Sigmoid colon (tissue), 4 donors: ENCODE data around the gene TMC1.

Experiments
- EP300 ChIP-seq, 4 donors: sonication (generic); formaldehyde crosslinking; IDR thresholded peaks; one replicate each; pipeline ENCODE4 v1.6.1; 2017; ENCODE audit warnings: antibody characterized with exemption in 4 of 4
- POLR2A ChIP-seq, 2 donors: fragments of 450-650 bp; IDR thresholded peaks; one replicate each; pipeline ENCODE4 v1.6.1; 2016; ENCODE audit warnings: antibody characterized with exemption in 2 of 2, mild to moderate bottlenecking in 2 of 2, moderate library complexity in 2 of 2
- POLR2AphosphoS5 ChIP-seq, 4 donors: sonication (generic); formaldehyde crosslinking; IDR thresholded peaks; one replicate each; pipeline ENCODE4 v1.6.1; 2017; ENCODE audit warnings: antibody characterized with exemption in 4 of 4
- TF ChIP-seq, protein P1 (sequence below), 4 experiments: fragments of 450-650 bp in 3 of 4; fragments of 200-600 bp in 1 of 4; IDR thresholded peaks; one replicate each; pipeline ENCODE4 v1.5.1; 2016 to 2019; ENCODE audit warnings: antibody characterized with exemption in 4 of 4, mild to moderate bottlenecking in 3 of 4, moderate library complexity in 2 of 4

DNA sequence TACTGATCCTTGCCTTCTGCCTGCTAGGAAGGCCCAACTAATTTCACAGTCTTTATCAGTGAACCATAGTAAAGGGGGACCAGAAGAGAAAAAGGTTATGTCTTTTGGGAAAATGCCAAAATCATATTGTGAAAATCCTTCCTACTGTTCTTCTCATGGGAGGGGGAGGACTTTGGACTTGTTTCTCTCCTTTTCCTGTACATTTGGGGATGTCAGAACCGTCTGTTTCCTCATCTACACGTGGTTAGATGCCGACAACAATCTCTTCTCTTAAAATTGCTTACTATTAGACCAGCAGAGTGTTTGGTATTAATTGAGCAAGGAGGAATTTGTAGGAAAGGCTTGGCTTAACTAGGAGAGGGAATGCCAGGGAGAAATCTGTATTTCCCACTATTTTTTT, 77.2 kb downstream of the TMC1 start:
- TF ChIP-seq, protein P1, sequence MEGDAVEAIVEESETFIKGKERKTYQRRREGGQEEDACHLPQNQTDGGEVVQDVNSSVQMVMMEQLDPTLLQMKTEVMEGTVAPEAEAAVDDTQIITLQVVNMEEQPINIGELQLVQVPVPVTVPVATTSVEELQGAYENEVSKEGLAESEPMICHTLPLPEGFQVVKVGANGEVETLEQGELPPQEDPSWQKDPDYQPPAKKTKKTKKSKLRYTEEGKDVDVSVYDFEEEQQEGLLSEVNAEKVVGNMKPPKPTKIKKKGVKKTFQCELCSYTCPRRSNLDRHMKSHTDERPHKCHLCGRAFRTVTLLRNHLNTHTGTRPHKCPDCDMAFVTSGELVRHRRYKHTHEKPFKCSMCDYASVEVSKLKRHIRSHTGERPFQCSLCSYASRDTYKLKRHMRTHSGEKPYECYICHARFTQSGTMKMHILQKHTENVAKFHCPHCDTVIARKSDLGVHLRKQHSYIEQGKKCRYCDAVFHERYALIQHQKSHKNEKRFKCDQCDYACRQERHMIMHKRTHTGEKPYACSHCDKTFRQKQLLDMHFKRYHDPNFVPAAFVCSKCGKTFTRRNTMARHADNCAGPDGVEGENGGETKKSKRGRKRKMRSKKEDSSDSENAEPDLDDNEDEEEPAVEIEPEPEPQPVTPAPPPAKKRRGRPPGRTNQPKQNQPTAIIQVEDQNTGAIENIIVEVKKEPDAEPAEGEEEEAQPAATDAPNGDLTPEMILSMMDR (IDR thresholded peaks at IDR 0.05), result no peak
- TF ChIP-seq POLR2A (IDR thresholded peaks at IDR 0.05), result no peak
- no peak for TF ChIP-seq EP300 (IDR thresholded peaks at IDR 0.05)
- no peak for TF ChIP-seq POLR2AphosphoS5 (IDR thresholded peaks at IDR 0.05)
